Mesendoderm (in vitro differentiated cells): ENCODE data around the gene PCDH15.

Experiments
- DNase-seq: peaks from one replicate; pipeline ENCODE4 v3.0.0; 2013
- H2AK5ac ChIP-seq: 2 replicates; pipeline ENCODE4 v1.6.1; 2013; ENCODE audit warnings: low read length, inconsistent platforms
- H2BK120ac ChIP-seq: 2 replicates; pipeline ENCODE4 v1.6.1; 2013; ENCODE audit warnings: low read depth, mild to moderate bottlenecking, low read length, moderate library complexity, mixed read lengths
- H2BK15ac ChIP-seq: replicated peaks from 2 replicates; pipeline ENCODE4 v1.6.1; 2013; ENCODE audit warnings: low read depth, mild to moderate bottlenecking, moderate library complexity
- H2BK5ac ChIP-seq: 2 replicates; pipeline ENCODE4 v1.6.1; 2013; ENCODE audit warnings: low read length, inconsistent platforms
- H3K18ac ChIP-seq: 2 replicates; pipeline ENCODE4 v1.6.1; 2013; ENCODE audit warnings: mild to moderate bottlenecking, low read length, mixed read lengths
- H3K23ac ChIP-seq: one replicate; pipeline ENCODE4 v1.6.1; 2013; ENCODE audit warnings: low read length
- H3K27ac ChIP-seq: 2 replicates; pipeline ENCODE4 v1.5.1; 2013; ENCODE audit warnings: low read depth, mild to moderate bottlenecking, inconsistent platforms, low read length, moderate library complexity
- H3K27me3 ChIP-seq: 2 replicates; pipeline ENCODE4 v1.6.1; 2013; ENCODE audit warnings: low read length, control low read depth, mild to moderate bottlenecking, inconsistent platforms; ENCODE audit not compliant: insufficient read depth, poor library complexity
- H3K36me3 ChIP-seq: 2 replicates; pipeline ENCODE4 v1.6.1; 2013; ENCODE audit warnings: low read length, inconsistent platforms; ENCODE audit not compliant: control insufficient read depth, insufficient read depth
- H3K4ac ChIP-seq: one replicate; pipeline ENCODE4 v1.6.1; 2013; ENCODE audit warnings: low read depth, mild to moderate bottlenecking, low read length, moderate library complexity
- H3K4me1 ChIP-seq: 2 replicates; pipeline ENCODE4 v1.6.1; 2013; ENCODE audit warnings: low read depth, low read length, inconsistent platforms; ENCODE audit not compliant: control insufficient read depth
- H3K4me2 ChIP-seq: 2 replicates; pipeline ENCODE4 v1.6.1; 2013; ENCODE audit warnings: low read length
- H3K4me3 ChIP-seq: 2 replicates; pipeline ENCODE4 v1.5.1; 2013; ENCODE audit warnings: mild to moderate bottlenecking, low read length
- H3K56ac ChIP-seq: one replicate; pipeline ENCODE4 v1.6.1; 2013; ENCODE audit warnings: low read length
- H3K79me1 ChIP-seq: 2 replicates; pipeline ENCODE4 v1.6.1; 2013; ENCODE audit warnings: low read length, inconsistent platforms
- H3K79me2 ChIP-seq: 2 replicates; pipeline ENCODE4 v1.6.1; 2013; ENCODE audit warnings: mild to moderate bottlenecking, low read length; ENCODE audit not compliant: control insufficient read depth, insufficient read depth
- H3K9ac ChIP-seq: 2 replicates; pipeline ENCODE4 v1.6.1; 2013; ENCODE audit warnings: low read length, inconsistent platforms
- H4K5ac ChIP-seq: one replicate; pipeline ENCODE4 v1.6.1; 2013; ENCODE audit warnings: low read length
- H4K8ac ChIP-seq: one replicate; pipeline ENCODE4 v1.6.1; 2013; ENCODE audit warnings: low read depth, mild to moderate bottlenecking, control low read depth, low read length, moderate library complexity
- WGBS: extraction: QIAGEN DNeasy Blood & Tissue Kit; methylation state at CpG from one replicate; pipeline ENCODE4 v1.1.7; 2013; ENCODE audit warnings: low lambda C conversion rate, missing lambda C conversion rate; ENCODE audit not compliant: insufficient coverage; ENCODE audit errors: extremely low coverage; 5-methylcytosine and 5-hydroxymethylcytosine counted together

Gene PCDH15

GRCh38 chr10:54064215-54064614, 736.8 kb downstream of the PCDH15 start:
- Histone ChIP-seq H3K79me2 (no peaks in the 10 kb centered on the region), H3K9ac (no peak overlapping the region), H3K4me1 (no peaks in the 10 kb centered on the region), H3K23ac (no peak overlapping the region), H3K18ac (no peak overlapping the region), H4K5ac (no peak overlapping the region), H3K4ac (no peak overlapping the region), H3K56ac (no peak overlapping the region), H3K36me3 (no peaks in the 10 kb centered on the region), H3K79me1 (no peaks in the 10 kb centered on the region), H2AK5ac (no peak overlapping the region), H3K4me3 (no peak overlapping the region), H2BK5ac (no peak overlapping the region), H3K4me2 (no peak overlapping the region), H4K8ac (no peak overlapping the region), H2BK15ac (no peak overlapping the region), H2BK120ac (no peak overlapping the region), H3K27ac (no peak overlapping the region), H3K27me3 (no peaks in the 10 kb centered on the region)
- no CpG with 5 or more reads among the region's 5 CpGs for WGBS
- no peak for DNase-seq

- Histone ChIP-seq H3K27me3 (no peaks in the 10 kb centered on the region), H4K5ac (no peak overlapping the region)
Observed at GRCh38 chr10:54063514-54063913, 737.5 kb downstream of the PCDH15 start.

GRCh38 chr10:54060572-54060971, 740.5 kb downstream of the PCDH15 start:
- no peak overlapping the region for H3K4me2 ChIP-seq
- no peak overlapping the region for H3K23ac ChIP-seq
- H3K4me1 ChIP-seq: no peaks in the 10 kb centered on the region
- no peak overlapping the region for H3K4ac ChIP-seq
- no peaks in the 10 kb centered on the region for H3K27me3 ChIP-seq
- DNase-seq: no peak
- H3K36me3 ChIP-seq: no peaks in the 10 kb centered on the region
- no peak overlapping the region for H2BK15ac ChIP-seq
- H4K5ac ChIP-seq: no peak overlapping the region
- no peak overlapping the region for H3K27ac ChIP-seq
- H3K18ac ChIP-seq: no peak overlapping the region
- no peaks in the 10 kb centered on the region for H3K79me1 ChIP-seq
- H3K4me3 ChIP-seq: no peak overlapping the region
- H4K8ac ChIP-seq: no peak overlapping the region
- WGBS: no CpG with 5 or more reads among the region's 5 CpGs
- H3K56ac ChIP-seq: no peak overlapping the region
- no peaks in the 10 kb centered on the region for H3K79me2 ChIP-seq
- no peak overlapping the region for H2BK5ac ChIP-seq
- no peak overlapping the region for H2BK120ac ChIP-seq
- H2AK5ac ChIP-seq: no peak overlapping the region
- no peak overlapping the region for H3K9ac ChIP-seq

More at GRCh38 chr10:54063514-54063913, 737.5 kb downstream of the PCDH15 start:
- Histone ChIP-seq H3K27ac (no peak overlapping the region), H3K36me3 (no peaks in the 10 kb centered on the region), H3K18ac (no peak overlapping the region), H3K56ac (no peak overlapping the region), H2BK15ac (no peak overlapping the region), H3K23ac (no peak overlapping the region), H2BK5ac (no peak overlapping the region), H3K79me2 (no peaks in the 10 kb centered on the region), H3K79me1 (no peaks in the 10 kb centered on the region), H3K4me3 (no peak overlapping the region), H3K4me1 (no peaks in the 10 kb centered on the region), H3K4ac (no peak overlapping the region), H2BK120ac (no peak overlapping the region), H3K4me2 (no peak overlapping the region), H3K9ac (no peak overlapping the region), H2AK5ac (no peak overlapping the region), H4K8ac (no peak overlapping the region)
- no CpG with 5 or more reads among the region's 14 CpGs for WGBS
- DNase-seq: no peak

GRCh38 chr10:54057357-54057756, 743.7 kb downstream of the PCDH15 start:
- Histone ChIP-seq H4K8ac (no peak overlapping the region), H3K79me1 (no peaks in the 10 kb centered on the region), H2BK120ac (no peak overlapping the region), H3K9ac (no peak overlapping the region), H3K4me2 (no peak overlapping the region), H2BK15ac (no peak overlapping the region), H3K79me2 (no peaks in the 10 kb centered on the region), H2BK5ac (no peak overlapping the region), H4K5ac (no peak overlapping the region), H3K4ac (no peak overlapping the region), H3K18ac (no peak overlapping the region), H3K4me3 (no peak overlapping the region), H2AK5ac (no peak overlapping the region), H3K27me3 (no peaks in the 10 kb centered on the region), H3K27ac (no peak overlapping the region), H3K36me3 (no peaks in the 10 kb centered on the region), H3K23ac (no peak overlapping the region), H3K56ac (no peak overlapping the region), H3K4me1 (no peaks in the 10 kb centered on the region)
- no peak for DNase-seq
- no CpG with 5 or more reads among the region's 2 CpGs for WGBS

GRCh38 chr10:54026340-54026739, 774.7 kb downstream of the PCDH15 start:
- Histone ChIP-seq H3K56ac (no peak overlapping the region), H3K79me2 (no peaks in the 10 kb centered on the region), H3K27ac (no peak overlapping the region), H3K27me3 (no peaks in the 10 kb centered on the region), H2AK5ac (no peak overlapping the region), H3K9ac (no peak overlapping the region), H3K4me1 (no peaks in the 10 kb centered on the region), H3K23ac (no peak overlapping the region), H3K4me2 (no peak overlapping the region), H3K36me3 (no peaks in the 10 kb centered on the region), H2BK15ac (no peak overlapping the region), H2BK120ac (no peak overlapping the region), H4K5ac (no peak overlapping the region), H3K18ac (no peak overlapping the region), H4K8ac (no peak overlapping the region), H3K4ac (no peak overlapping the region), H3K4me3 (no peak overlapping the region), H3K79me1 (no peaks in the 10 kb centered on the region), H2BK5ac (no peak overlapping the region)
- WGBS: no CpG with 5 or more reads among the region's 5 CpGs
- DNase-seq: no peak

- H3K79me2 ChIP-seq: no peaks in the 10 kb centered on the region
- no peak overlapping the region for H2BK15ac ChIP-seq
- H2BK5ac ChIP-seq: no peak overlapping the region
- H3K79me1 ChIP-seq: no peaks in the 10 kb centered on the region
- no peak overlapping the region for H2AK5ac ChIP-seq
- DNase-seq: no peak
- no peak overlapping the region for H3K4me3 ChIP-seq
- no peak overlapping the region for H3K9ac ChIP-seq
- H3K27ac ChIP-seq: no peak overlapping the region
- H2BK120ac ChIP-seq: no peak overlapping the region
- no peaks in the 10 kb centered on the region for H3K36me3 ChIP-seq
- H3K4ac ChIP-seq: no peak overlapping the region
- H3K27me3 ChIP-seq: no peaks in the 10 kb centered on the region
- no peak overlapping the region for H3K4me2 ChIP-seq
- no peak overlapping the region for H3K18ac ChIP-seq
- H3K23ac ChIP-seq: no peak overlapping the region
- H4K8ac ChIP-seq: no peak overlapping the region
- no peaks in the 10 kb centered on the region for H3K4me1 ChIP-seq
- no peak overlapping the region for H3K56ac ChIP-seq
- no CpG with 5 or more reads among the region's 1 CpG for whole genome bisulfite sequencing
- H4K5ac ChIP-seq: no peak overlapping the region
Observed at GRCh38 chr10:54011117-54011516, 789.9 kb downstream of the PCDH15 start.
